GM23338 (cell line): Measurements from ENCODE around the gene BCDIN3D.

Source experiments
- CREB1 ChIP-seq: fragments of 250-450 bp; sonication (Bioruptor Pico); IDR thresholded peaks from 2 replicates; pipeline ENCODE4 v1.5.0; 2020; ENCODE audit warnings: low read depth, mild to moderate bottlenecking, moderate library complexity
- CTCF ChIP-seq, 2 experiments: fragments of 200-600 bp in 1 of 2; sonication (generic) in 1 of 2; conservative IDR thresholded peaks; 2 replicates each; pipeline versions ENCODE4 v1.5.1 to v1.6.1; 2016 to 2017; ENCODE audit warnings: antibody characterized with exemption in 2 of 2, low read depth in 2 of 2, mild to moderate bottlenecking in 2 of 2, moderate library complexity in 1 of 2
- EZH2 ChIP-seq: fragments of 200-600 bp; sonication (generic); IDR thresholded peaks from one replicate; pipeline ENCODE4 v1.8.0; 2017; ENCODE audit warnings: antibody characterized with exemption, mild to moderate bottlenecking, low read depth; ENCODE audit not compliant: unreplicated experiment
- EZH2phosphoT487 ChIP-seq: fragments of 200-600 bp; sonication (generic); IDR thresholded peaks from one replicate; pipeline ENCODE4 v1.8.1; 2018; ENCODE audit warnings: antibody characterized with exemption; ENCODE audit not compliant: unreplicated experiment
- JUNB ChIP-seq: IDR thresholded peaks from one replicate; pipeline ENCODE4 v1.6.1; 2016; ENCODE audit warnings: antibody characterized with exemption; ENCODE audit not compliant: unreplicated experiment
- POLR2AphosphoS5 ChIP-seq: IDR thresholded peaks from 2 replicates; pipeline ENCODE4 v1.6.1; 2016; ENCODE audit warnings: antibody characterized with exemption, low read depth
- REST ChIP-seq: IDR thresholded peaks from one replicate; pipeline ENCODE4 v1.6.1; 2018; ENCODE audit warnings: antibody characterized with exemption; ENCODE audit not compliant: unreplicated experiment

GRCh38 chr12:49876070-49876469, 33.2 kb upstream of the BCDIN3D start:
- TF ChIP-seq CTCF (conservative IDR thresholded peaks at IDR 0.05; ENCODE audit: low read depth in 2 of 2) (no peak), EZH2 (no peak), CREB1 (CRISPR knock-in tag) (no peak), POLR2AphosphoS5 (no peak), REST (no peak), EZH2phosphoT487 (no peak), JUNB (no peak)
